ENCODE results near the gene COLEC12. TPM values are rescaled to one million over a fixed set of nuclear protein-coding genes. Genes with fewer than 3 reads are reported as not detected.

COLEC12 gene
- total RNA-seq, 3 donors from 2014 or later, result 11.7 to 57.3 (median 14.7) TPM

DNA sequence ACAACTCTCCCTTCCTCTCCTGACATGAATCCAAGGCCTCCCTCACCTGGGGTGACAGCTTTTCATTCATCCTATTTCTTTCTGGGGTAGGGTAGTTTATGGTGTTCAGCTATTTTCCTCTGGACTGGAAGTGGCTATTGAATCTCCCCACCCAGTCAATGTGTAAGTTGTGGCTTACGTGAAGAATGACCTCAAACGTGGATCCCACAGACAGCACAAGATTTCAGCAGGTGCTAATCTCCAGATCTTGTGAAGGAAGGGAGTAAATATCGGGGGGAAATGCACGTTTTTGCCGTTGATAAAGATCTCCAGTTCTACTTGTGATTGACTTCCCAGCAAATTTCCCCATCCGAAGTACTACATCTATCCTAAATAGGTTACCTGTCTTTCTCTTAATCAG, 161.3 kb downstream of the COLEC12 start:
- Histone ChIP-seq H3K9me3 (no peaks in the 10 kb centered on the region), H3K4me1 (no peaks in the 10 kb centered on the region), H3K36me3 (no peaks in the 10 kb centered on the region), H3K27me3 (no peaks in the 10 kb centered on the region), H3K27ac (no peak overlapping the region), H3K4me3 (no peak overlapping the region)
- intact Hi-C loops (cut with DNase I; ENCODE audit: low total_unique reads), result no loop called here
- no peak for DNase-seq (ENCODE audit: low spot score in 2 of 2)
- TF ChIP-seq POLR2AphosphoS5 (IDR thresholded peaks at IDR 0.05) (no peak), POLR2A (IDR thresholded peaks at IDR 0.05) (no peak)
- TF ChIP-seq, protein P1, sequence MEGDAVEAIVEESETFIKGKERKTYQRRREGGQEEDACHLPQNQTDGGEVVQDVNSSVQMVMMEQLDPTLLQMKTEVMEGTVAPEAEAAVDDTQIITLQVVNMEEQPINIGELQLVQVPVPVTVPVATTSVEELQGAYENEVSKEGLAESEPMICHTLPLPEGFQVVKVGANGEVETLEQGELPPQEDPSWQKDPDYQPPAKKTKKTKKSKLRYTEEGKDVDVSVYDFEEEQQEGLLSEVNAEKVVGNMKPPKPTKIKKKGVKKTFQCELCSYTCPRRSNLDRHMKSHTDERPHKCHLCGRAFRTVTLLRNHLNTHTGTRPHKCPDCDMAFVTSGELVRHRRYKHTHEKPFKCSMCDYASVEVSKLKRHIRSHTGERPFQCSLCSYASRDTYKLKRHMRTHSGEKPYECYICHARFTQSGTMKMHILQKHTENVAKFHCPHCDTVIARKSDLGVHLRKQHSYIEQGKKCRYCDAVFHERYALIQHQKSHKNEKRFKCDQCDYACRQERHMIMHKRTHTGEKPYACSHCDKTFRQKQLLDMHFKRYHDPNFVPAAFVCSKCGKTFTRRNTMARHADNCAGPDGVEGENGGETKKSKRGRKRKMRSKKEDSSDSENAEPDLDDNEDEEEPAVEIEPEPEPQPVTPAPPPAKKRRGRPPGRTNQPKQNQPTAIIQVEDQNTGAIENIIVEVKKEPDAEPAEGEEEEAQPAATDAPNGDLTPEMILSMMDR (IDR thresholded peaks at IDR 0.05), result no peak

GRCh38 chr18:336713-337112, 163.8 kb downstream of the COLEC12 start:
- DNase-seq (ENCODE audit: low spot score in 2 of 2), result no peak
- Histone ChIP-seq H3K27me3 (no peaks in the 10 kb centered on the region), H3K9me3 (no peaks in the 10 kb centered on the region), H3K36me3 (no peaks in the 10 kb centered on the region), H3K4me1 (no peaks in the 10 kb centered on the region), H3K27ac (no peak overlapping the region), H3K4me3 (no peak overlapping the region)
- TF ChIP-seq POLR2A (IDR thresholded peaks at IDR 0.05) (no peak), POLR2AphosphoS5 (IDR thresholded peaks at IDR 0.05) (no peak)
- TF ChIP-seq, protein P1 (IDR thresholded peaks at IDR 0.05), result no peak
- intact Hi-C loops (cut with DNase I; ENCODE audit: low total_unique reads), result no loop called here

- Histone ChIP-seq H3K4me3 (no peak overlapping the region), H3K36me3 (no peaks in the 10 kb centered on the region), H3K4me1 (no peaks in the 10 kb centered on the region), H3K27me3 (no peaks in the 10 kb centered on the region), H3K27ac (no peak overlapping the region), H3K9me3 (no peaks in the 10 kb centered on the region)
- intact Hi-C loops (cut with DNase I; ENCODE audit: low total_unique reads), result no loop called here
- no peak for DNase-seq (ENCODE audit: low spot score in 2 of 2)
- no peak for TF ChIP-seq POLR2AphosphoS5 (IDR thresholded peaks at IDR 0.05)
- TF ChIP-seq POLR2A (IDR thresholded peaks at IDR 0.05), result no peak
- TF ChIP-seq, protein P1 (IDR thresholded peaks at IDR 0.05), result no peak
Observed at GRCh38 chr18:335733-336132, 164.8 kb downstream of the COLEC12 start.

- Histone ChIP-seq H3K36me3 (no peaks in the 10 kb centered on the region), H3K4me1 (no peaks in the 10 kb centered on the region), H3K9me3 (no peaks in the 10 kb centered on the region), H3K27me3 (no peaks in the 10 kb centered on the region), H3K27ac (no peak overlapping the region), H3K4me3 (no peak overlapping the region)
- intact Hi-C loops (cut with DNase I; ENCODE audit: low total_unique reads), result no loop called here
- DNase-seq (ENCODE audit: low spot score in 2 of 2), result no peak
- TF ChIP-seq, protein P1 (IDR thresholded peaks at IDR 0.05), result no peak
- no peak for TF ChIP-seq POLR2A (IDR thresholded peaks at IDR 0.05)
- TF ChIP-seq POLR2AphosphoS5 (IDR thresholded peaks at IDR 0.05), result no peak
Observed at GRCh38 chr18:334575-335132, 165.8 kb downstream of the COLEC12 start.

DNA sequence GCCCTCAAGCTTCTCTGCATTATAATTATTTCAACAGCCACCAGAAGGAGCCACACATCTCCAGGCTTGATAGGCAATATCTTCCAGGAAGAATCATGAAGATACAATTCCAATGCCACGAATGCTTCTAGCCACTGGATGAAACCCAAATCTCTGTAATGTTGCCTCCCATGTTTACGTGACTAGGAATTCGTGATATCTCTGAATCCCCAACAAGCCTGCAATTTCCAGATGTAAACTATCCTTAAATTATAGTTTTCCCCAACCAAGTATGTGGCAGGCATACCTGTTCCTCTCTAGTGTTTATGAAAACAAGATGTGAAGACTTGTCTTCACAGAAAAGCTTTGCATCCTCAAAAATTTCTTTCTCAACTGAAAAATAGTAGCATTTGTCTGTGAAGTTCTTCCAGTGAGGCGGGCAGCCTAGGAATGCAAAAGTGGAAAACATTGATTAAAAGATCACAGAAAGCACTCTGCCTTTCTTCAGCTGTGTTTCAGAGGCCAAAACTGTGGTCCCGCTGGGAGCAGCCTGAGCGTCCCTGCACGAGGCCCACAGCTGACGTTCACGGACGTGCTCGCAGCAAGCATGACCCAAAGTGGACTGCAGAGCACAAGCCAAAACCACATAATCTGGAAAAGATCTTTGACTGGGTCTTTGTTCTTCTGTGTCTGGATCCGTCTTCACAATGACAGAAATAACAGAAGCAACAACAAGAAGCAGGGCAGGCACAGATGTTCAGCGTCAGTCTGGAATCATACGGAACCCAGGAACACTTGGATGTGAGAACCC, 167.6 kb downstream of the COLEC12 start:
- Histone ChIP-seq H3K4me1 (no peaks in the 10 kb centered on the region), H3K27ac (peak overlapping the region in 1 of 2 donors; percentile 12), H3K27me3 (no peaks in the 10 kb centered on the region), H3K4me3 (no peak overlapping the region), H3K9me3 (no peaks in the 10 kb centered on the region), H3K36me3 (no peaks in the 10 kb centered on the region)
- no peak for TF ChIP-seq POLR2A (IDR thresholded peaks at IDR 0.05)
- peak in 2 of 3 donors; percentile 31 to 76 for TF ChIP-seq POLR2AphosphoS5 (IDR thresholded peaks at IDR 0.05)
- TF ChIP-seq, protein P1 (IDR thresholded peaks at IDR 0.05), result no peak
- DNase-seq (ENCODE audit: low spot score in 2 of 2), result peak in 1 of 2 donors; percentile 23
- intact Hi-C loops (cut with DNase I; ENCODE audit: low total_unique reads), result no loop called here
